HT1080 (cell line): ENCODE results near the gene TMEFF2. TPM values are rescaled to one million over a fixed set of nuclear protein-coding genes. Genes with fewer than 3 reads are reported as not detected.

Experiments used
- DNase-seq: peaks from one replicate; pipeline ENCODE4 v3.0.0-alpha.2; 2015; ENCODE audit warnings: low read depth
- total RNA-seq: library from RNA; depleted of rRNA; stranded (reverse); fragments of >200 nt; shearing (Covaris generic); gene quantifications from 2 replicates; pipeline ENCODE4 v1.2.3, GENCODE V29; 2014

TMEFF2 gene
- total RNA-seq, 1 experiment from 2014 or later, result 0.03 TPM

GRCh38 chr2:192016265-192016664 is 178.5 kb downstream of the TMEFF2 start:
- DNase-seq, result peak; percentile 73

DNA sequence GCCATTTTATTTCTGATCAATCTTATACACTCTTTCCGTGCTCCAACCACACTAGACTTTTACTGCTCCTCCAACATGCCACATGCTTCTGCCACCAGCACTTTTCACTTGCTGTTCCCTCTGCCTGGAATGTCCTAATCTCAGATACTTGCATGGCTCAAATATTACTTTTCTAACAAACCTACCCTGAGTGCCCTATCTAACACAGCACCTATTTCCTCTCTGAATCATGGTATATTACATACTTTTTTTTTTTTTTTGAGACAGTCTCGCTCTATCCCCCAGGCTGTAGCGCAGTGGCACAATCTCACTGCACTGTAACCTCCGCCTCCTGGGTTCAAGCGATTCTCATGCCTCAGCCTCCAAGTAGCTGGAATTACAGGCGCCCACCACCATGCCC is 181.5 kb downstream of the TMEFF2 start:
- no peak for DNase-seq

- no peak for DNase-seq
Observed at GRCh38 chr2:192011196-192011595, 183.5 kb downstream of the TMEFF2 start.

GRCh38 chr2:192010073-192010472 is 184.7 kb downstream of the TMEFF2 start:
- DNase-seq, result no peak

DNA sequence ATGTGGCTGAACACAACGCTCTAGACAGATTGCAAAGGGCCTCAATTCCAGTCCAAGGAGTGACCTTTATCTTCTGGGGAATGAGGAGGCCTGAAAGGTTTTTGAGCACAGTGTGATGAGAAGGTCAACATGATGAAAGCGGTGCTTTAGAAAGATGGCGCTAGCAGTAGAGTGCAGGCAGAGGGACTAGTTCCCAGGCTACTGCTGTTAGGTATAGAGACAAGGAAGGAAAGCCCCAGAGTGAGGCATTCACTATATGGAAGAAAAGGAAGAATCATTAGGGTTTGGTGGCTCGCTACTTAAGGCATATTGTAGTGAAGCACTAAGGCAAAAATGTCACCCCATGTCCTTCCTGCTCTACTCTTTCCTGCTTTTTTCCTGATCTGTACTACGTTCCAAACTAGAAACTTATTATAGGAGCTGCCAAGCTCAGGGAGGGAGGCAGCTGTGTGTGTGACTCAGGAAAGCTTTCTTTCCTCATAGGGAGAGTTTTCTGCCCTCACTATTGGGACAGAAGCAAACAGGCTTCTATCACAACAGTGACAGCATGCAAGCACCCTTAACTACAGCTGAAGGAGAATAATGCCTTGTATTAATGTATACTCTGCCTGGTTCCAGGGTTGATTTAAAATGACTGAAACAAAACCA is 187.0 kb downstream of the TMEFF2 start:
- DNase-seq, result no peak

DNA sequence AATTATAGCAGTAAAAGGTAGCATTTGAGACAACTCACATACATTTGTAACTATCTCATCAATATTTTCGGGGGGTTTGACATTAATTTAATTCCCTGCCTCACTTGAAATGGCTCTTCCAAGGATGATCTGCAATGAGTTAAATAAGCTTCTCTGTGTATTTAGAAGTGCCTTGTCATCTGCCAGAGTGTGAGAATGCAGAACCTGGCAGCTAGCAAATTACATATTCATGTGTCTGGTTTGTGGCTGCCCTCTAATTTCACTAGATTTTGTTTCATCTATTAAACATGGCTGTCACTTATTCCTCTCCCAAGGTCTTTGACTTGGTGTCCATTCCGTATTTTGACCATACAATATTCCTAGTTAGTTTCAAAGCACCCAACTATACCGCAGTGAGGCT is 189.5 kb downstream of the TMEFF2 start:
- no peak for DNase-seq

- no peak for DNase-seq
Observed at GRCh38 chr2:192004188-192004963, 190.4 kb downstream of the TMEFF2 start.

GRCh38 chr2:192002418-192002817 is 192.3 kb downstream of the TMEFF2 start:
- DNase-seq, result no peak

GRCh38 chr2:192000196-192000980 is 194.3 kb downstream of the TMEFF2 start:
- no peak for DNase-seq

DNA sequence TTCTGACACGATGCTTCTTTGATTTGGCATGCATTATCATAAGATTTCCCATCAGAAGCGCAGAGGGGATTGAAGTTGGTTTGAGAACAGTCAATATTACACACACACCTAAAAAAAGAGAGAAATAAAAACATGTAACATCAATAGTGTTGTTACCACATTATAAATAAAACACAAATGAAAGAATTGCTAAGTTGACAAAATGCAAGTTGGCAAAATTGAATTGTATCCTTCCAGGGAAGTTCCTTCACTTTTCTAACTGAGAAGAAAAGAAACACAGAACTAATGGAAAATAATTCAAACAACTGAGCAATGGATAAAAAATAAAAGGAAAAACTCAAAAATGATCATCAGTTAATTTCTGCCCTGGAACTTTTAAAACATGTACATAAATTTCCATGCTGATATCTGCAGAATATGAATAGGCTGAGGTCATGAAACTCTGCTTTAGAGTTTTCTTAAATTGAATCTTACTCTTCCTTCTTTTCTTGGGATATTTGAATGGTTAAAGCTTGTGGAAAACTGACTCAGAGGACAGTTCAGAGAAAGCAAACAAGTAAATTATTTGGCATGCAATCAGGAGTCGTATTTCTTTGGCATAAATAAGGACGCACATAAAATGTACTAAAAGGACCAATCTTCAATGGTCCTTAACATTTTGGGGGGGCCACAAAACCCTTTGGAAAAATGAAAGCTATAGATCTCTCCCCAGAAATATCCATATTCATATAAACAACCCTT is 195.5 kb downstream of the TMEFF2 start:
- DNase-seq, result no peak

GRCh38 chr2:191995285-191995684 is 199.4 kb downstream of the TMEFF2 start:
- DNase-seq, result peak; percentile 61

DNA sequence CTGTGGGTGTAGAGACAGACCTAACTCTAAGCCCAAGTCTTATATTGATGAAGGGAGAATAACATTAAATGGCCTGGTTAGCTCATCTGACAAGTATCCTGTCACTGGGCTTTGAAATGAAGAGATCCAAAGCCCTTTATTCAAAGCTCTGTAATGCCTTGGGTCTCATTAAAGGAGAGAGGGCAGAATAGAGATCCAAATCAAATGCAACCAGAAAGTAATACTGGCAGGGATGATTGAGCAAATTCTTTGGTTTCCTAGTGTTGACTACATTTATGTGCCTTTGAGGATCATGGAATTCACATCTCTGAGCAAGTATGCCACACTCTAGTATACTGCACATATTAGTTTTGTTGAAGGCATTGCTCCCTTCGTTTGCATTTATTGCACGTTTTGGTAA is 200.0 kb downstream of the TMEFF2 start:
- no peak for DNase-seq

GRCh38 chr2:191991442-191991841 is 203.3 kb downstream of the TMEFF2 start:
- no peak for DNase-seq

DNA sequence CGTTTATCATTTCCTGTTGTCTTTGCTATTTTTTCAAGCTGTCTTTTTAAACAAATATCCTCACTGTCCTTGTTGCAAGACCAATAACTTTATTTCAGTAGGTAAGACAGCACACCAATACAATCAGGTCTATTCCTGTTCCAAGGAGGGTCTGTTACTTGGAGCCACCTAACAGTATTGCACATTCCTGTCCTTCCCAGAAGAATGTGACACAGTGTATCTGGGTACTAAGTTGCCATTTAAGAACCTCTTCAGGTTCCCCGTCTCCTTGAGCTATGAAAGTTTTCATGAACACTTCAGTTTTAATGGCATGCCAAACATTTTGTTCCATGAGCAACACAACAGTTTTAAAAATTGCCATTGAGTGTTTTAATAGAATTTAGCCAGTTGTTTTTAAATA is 209.0 kb downstream of the TMEFF2 start:
- no peak for DNase-seq

DNA sequence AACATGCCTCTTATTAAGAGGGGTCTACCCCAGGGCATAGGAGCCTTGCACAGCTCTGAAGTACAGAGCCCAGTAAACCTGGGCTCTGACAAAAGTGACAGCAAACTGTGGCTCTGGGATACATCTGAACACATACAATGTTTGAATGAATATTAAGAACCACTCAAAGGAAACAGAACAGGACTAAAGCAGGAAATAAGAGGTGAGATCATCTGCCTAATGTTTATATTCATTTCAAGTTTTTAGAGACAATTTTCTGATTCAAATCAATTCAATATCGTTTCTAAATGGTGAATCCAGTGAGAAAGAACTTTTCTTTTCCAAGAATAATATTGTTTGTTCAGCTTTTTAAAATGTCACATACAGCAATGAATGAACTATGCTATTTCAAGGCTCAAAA is 211.1 kb downstream of the TMEFF2 start:
- DNase-seq, result no peak

DNA sequence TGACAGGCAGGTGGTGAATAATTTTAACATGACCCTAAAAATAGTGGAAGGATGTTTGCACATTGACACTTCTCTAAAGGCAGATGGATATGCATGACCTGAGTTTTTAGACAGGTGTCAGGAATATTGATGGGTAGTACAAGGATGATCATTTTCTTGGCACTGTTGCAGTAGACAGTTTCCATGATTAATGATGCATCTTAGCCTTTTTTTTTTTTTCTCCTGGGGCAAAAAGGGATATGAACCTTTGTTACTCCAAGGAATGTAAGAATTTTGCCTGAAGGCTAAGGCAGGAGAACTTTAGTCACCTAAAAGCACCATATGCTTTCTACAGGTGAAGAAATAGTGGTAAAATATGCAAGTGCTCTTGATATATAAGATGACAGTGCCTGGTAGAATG is 211.5 kb downstream of the TMEFF2 start:
- no peak for DNase-seq

DNA sequence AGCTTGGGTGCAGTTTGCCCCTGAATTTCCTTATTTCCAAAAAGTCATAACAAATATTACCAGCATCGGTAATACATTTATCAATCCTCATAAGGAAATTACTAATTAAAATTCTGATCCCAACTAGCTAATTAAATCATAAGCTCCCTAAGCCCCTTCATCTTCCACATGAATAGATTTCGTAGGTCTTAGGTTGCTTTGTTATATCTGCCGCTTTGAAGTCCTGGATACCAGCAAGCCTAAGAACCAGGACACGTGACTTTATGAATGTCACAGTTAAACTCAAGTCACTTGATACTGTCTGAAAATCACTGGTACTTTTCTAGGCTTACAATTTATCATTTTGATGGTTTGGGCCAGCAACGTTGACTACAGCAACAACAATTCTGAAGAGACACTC is 213.0 kb downstream of the TMEFF2 start:
- DNase-seq, result no peak

- DNase-seq, result no peak
Observed at GRCh38 chr2:191980483-191980882, 214.2 kb downstream of the TMEFF2 start.

GRCh38 chr2:191979221-191979730 is 215.5 kb downstream of the TMEFF2 start:
- DNase-seq, result no peak

- no peak for DNase-seq
Observed at GRCh38 chr2:191977754-191978153, 217.0 kb downstream of the TMEFF2 start.

- peak; percentile 54 for DNase-seq
Observed at GRCh38 chr2:191976436-191976835, 218.3 kb downstream of the TMEFF2 start.
